Amniotic epithelial cell (primary cell): ENCODE results near the gene PDE3A.
A peak's percentile ranks its signal among the peaks of the same experiment; 100 is the strongest.

Source experiments
- DNase-seq: peaks from one replicate; pipeline ENCODE4 v3.0.0-alpha.2; 2010; ENCODE audit warnings: low read depth

Gene PDE3A

DNA sequence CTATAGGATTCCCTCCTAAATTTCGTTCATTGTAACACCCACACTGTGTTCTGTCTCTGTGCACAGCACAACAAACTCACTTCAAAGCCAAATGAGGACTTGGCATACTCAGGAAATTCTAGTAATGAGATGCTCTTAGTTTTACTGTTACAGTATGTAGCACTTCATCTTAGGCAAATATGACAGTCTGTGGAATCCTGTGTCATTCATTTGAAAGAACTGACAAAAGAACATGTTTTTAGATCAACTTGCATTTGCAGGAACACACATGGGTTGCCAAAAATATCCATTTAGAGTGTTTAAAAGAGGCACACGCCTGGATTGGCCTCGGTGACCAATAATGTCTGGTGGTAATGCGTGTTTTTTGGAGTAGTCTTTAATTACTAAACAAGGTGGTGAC lies 56.5 kb downstream of the PDE3A start:
- no peak for DNase-seq

DNA sequence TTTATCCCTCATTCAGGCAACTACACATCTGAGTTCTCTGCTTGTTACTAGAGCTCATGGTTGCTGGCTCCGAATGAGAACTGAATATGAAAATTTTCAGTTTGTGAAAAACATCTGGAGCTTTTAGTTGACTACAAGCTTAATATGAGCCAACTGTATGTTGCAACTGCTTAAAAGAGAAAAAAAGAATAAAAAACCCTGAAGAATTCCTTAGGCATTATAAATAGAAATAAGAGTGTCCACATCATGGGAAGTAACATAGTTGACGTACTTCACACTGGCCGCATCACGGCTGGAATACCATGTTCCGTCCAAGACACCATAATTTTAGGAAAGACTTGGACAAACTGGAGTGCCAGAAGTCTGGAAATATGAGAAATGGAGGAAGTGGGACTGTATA lies 57.9 kb downstream of the PDE3A start:
- peak; percentile 58 for DNase-seq

GRCh38 chr12:20426957-20427356 lies 58.6 kb downstream of the PDE3A start:
- DNase-seq, result no peak

GRCh38 chr12:20429852-20430251 lies 61.5 kb downstream of the PDE3A start:
- DNase-seq, result no peak

GRCh38 chr12:20432290-20432689 lies 64.0 kb downstream of the PDE3A start:
- DNase-seq, result no peak

- DNase-seq, result no peak
These were observed 66.7 kb downstream of the PDE3A start for GRCh38 chr12:20434996-20435395.

GRCh38 chr12:20436316-20436715 lies 68.0 kb downstream of the PDE3A start:
- peak; percentile 57 for DNase-seq

DNA sequence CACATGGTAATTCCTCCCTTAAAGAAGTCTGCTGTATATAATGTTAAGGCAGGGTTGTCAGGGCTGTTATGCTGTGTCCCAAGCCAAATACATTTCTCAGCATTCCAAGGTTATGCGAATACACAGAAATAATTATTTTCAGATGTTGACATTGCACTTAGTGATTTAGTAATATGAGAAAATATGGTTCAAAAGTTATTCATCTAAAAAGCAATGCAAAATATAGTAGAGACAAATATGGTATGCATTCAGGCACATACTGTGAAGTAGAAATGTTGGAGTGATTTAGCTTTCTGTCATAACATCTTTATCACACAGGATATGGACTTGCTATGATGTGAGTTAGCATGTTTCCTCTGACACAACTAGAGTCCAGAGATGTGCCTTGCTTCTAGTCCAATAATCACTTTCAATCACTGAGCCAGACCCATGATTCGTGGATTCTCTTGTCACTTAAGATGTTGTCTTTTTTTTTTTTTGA lies 70.0 kb downstream of the PDE3A start:
- peak; percentile 44 for DNase-seq

- no peak for DNase-seq
These were observed 71.3 kb downstream of the PDE3A start for GRCh38 chr12:20439626-20440025.

GRCh38 chr12:20440408-20440807 lies 72.1 kb downstream of the PDE3A start:
- peak; percentile 72 for DNase-seq

DNA sequence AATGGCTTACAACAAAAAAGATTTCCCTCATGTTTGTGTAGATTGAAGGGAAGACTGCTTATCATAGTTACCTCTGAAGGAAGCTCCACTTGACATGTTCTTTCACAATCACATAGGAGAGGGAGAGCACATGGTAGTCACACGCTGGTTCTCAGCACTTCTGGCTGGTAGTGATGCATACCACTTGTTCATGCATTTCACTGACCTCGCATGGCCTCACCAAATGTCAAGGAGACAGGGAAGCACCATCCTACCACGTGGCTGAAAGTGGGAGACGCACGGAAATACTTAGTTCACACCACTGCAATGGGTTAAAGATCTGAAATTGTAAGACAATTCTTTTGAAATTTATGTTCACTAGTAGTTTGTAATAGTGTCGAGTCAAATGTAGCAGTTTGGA lies 74.0 kb downstream of the PDE3A start:
- DNase-seq, result peak; percentile 63

- no peak for DNase-seq
These were observed 74.9 kb downstream of the PDE3A start for GRCh38 chr12:20443255-20443654.

- DNase-seq, result no peak
These were observed 75.5 kb downstream of the PDE3A start for GRCh38 chr12:20443792-20444191.

GRCh38 chr12:20444595-20445170 lies 76.3 kb downstream of the PDE3A start:
- DNase-seq, result no peak

DNA sequence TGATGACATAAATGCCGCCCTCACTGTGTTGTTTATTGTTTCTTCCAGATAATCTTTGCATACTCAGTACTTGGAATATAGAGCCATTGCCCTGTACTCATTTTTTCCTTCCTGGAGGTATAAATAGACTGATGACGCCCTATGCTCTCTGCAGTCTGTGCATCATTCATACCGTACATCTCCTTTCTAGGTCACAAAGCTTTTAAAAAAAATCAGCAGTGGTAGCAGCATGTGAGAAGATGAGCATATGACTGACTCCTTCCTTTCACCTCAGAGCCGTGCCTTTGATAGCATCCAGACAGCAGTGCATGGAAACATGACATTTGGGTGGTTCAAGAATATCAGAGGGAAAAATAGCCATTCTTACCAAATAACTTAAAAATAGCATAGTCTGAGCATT lies 77.3 kb downstream of the PDE3A start:
- peak; percentile 72 for DNase-seq

- DNase-seq, result no peak
These were observed 78.5 kb downstream of the PDE3A start for GRCh38 chr12:20446836-20447235.

DNA sequence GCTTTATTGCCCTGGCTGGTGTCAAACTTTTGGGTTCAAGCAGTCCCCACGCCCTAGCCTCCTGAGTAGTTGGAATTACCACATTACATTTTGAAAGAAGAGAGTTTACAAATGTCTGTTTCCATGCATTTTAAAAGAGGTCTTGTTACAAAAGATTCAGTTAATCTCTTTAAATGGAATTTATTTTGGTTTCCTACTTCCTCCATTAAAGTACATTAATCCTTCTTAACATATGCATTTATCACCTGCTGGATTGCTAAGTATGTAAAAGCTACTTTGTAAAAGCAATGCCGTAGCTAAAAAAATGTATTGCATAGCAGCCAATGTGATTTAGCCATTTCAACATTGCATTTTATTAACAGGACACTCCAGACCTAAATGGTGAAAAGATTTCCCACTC lies 80.4 kb downstream of the PDE3A start:
- no peak for DNase-seq

GRCh38 chr12:20450591-20451180 lies 82.3 kb downstream of the PDE3A start:
- no peak for DNase-seq

- DNase-seq, result peak; percentile 99
These were observed 83.4 kb downstream of the PDE3A start for GRCh38 chr12:20451761-20452160.

GRCh38 chr12:20452496-20453010 lies 84.2 kb downstream of the PDE3A start:
- no peak for DNase-seq

DNA sequence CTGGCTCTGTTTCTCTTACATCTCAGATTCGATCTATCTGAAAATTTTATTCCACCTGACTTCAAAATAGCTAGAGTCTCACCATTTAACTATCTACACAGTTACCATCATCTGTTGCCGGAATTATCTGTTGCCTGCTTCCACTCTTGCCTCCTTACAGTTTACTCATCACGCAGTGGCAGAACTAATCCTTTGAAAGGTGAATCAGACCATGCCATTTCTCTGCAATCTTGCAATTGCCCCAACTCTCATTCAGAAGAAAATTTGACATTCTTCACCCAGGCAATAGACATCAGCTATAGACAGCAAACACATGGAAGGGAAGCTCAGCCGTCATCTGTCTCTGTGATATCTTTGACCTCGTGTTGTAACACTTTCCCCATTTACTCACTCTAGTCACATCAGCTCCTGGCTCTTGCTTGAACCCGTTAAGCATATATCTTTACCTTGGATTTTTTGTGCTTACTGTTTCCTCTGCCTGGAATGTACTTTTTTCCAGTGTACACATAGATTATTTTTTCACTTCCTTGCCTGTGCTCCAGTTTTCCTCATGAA lies 85.5 kb downstream of the PDE3A start:
- DNase-seq, result peak; percentile 84

DNA sequence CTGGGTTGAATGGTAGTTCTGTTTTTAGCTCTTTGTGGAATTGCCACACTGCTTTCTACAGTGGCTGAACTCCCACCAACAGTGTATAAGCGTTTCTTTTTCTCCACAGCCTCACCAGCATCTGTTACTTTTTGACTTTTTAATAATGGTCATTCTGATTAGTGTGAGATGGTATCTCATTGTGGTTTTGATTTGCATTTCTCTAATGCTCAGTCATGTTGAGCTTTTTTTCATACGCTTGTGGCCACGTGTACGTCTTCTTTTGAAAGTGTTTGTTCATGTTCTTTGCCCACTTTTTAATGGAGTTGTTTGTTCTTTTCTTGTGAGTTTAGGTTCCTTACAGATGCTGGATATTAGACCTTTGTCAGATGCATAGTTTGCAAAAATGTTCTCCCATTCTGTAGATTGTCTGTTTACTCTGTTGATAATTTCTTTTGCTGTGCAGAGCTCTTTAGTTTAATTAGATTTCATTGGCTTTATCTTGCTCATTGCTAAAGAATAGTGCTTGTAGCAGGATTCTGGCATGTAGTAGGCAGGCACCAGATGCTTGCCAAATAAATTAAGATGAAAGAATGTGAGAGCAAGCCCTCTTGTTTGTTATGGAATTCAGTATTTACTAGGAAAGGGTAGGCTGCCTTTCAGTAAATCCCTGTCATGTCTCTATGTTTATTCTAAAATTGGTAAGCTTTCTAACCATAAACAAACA lies 86.8 kb downstream of the PDE3A start:
- DNase-seq, result peak; percentile 77

DNA sequence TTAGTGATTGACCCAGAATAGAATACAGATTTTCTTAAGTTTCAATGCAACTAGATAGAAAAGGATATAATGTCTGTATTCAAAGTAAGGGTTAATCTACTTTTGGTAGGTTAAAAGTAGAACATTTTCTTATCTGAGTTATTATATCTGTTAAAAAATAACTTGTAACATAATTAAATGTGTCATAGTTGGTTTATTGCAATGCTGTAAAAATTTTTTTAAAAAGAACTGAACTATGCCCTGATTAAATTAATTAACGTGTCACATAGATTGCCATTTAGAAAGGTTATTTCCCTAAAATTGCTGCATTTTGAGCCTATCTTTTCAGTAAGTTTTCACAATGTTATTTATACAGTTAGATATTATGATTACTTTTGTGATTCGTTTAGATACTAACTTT lies 89.2 kb downstream of the PDE3A start:
- DNase-seq, result no peak
